ENCODE results near the gene TRIO.
"Not testable (repeated sequence)": the region's sequence is repeated elsewhere in the genome, so short reads cannot be mapped to it uniquely, and the experiment has no call there.

The TRIO gene

GRCh38 chr5:14204785-14205321, 61.7 kb downstream of the TRIO start:
- DNase-seq (ENCODE audit: low read depth), result peak; percentile 61
- no peak for TF ChIP-seq CTCF (IDR thresholded peaks at IDR 0.05; ENCODE audit: low read depth, low read length, missing control alignments)
- H3K4me3 ChIP-seq (ENCODE audit: low read depth, low read length), result no peak overlapping the region
- in situ Hi-C loops (cut with HindIII; ENCODE audit: low sequenced_read_pairs), result no loop called here

- in situ Hi-C loops (cut with HindIII; ENCODE audit: low sequenced_read_pairs), result no loop called here
These were observed 63.0 kb downstream of the TRIO start for GRCh38 chr5:14206028-14206725.

GRCh38 chr5:14207428-14207827, 64.3 kb downstream of the TRIO start:
- DNase-seq (ENCODE audit: low read depth); in situ Hi-C loops (cut with HindIII; ENCODE audit: low sequenced_read_pairs); H3K4me3 ChIP-seq (ENCODE audit: low read depth, low read length): not testable (repeated sequence)

More at GRCh38 chr5:14206028-14206725, 63.0 kb downstream of the TRIO start:
- TF ChIP-seq CTCF (IDR thresholded peaks at IDR 0.05; ENCODE audit: low read depth, low read length, missing control alignments), result no peak
- no peak overlapping the region for H3K4me3 ChIP-seq (ENCODE audit: low read depth, low read length)
- no peak for DNase-seq (ENCODE audit: low read depth)

GRCh38 chr5:14208071-14209021, 65.2 kb downstream of the TRIO start:
- H3K4me3 ChIP-seq (ENCODE audit: low read depth, low read length), result no peak overlapping the region
- DNase-seq (ENCODE audit: low read depth), result no peak
- TF ChIP-seq CTCF (IDR thresholded peaks at IDR 0.05; ENCODE audit: low read depth, low read length, missing control alignments), result no peak
- in situ Hi-C loops (cut with HindIII; ENCODE audit: low sequenced_read_pairs), result no loop called here

GRCh38 chr5:14209222-14209822, 66.2 kb downstream of the TRIO start:
- no peak for DNase-seq (ENCODE audit: low read depth)
- no peak overlapping the region for H3K4me3 ChIP-seq (ENCODE audit: low read depth, low read length)
- no peak for TF ChIP-seq CTCF (IDR thresholded peaks at IDR 0.05; ENCODE audit: low read depth, low read length, missing control alignments)
- in situ Hi-C loops (cut with HindIII; ENCODE audit: low sequenced_read_pairs), result no loop called here

GRCh38 chr5:14209836-14210235, 66.7 kb downstream of the TRIO start:
- no peak for DNase-seq (ENCODE audit: low read depth)
- no peak for TF ChIP-seq CTCF (IDR thresholded peaks at IDR 0.05; ENCODE audit: low read depth, low read length, missing control alignments)
- no peak overlapping the region for H3K4me3 ChIP-seq (ENCODE audit: low read depth, low read length)
- in situ Hi-C loops (cut with HindIII; ENCODE audit: low sequenced_read_pairs), result no loop called here

Measured in astrocyte of the cerebellum (primary cell).